ENCODE data around the gene DHDDS.

DNA sequence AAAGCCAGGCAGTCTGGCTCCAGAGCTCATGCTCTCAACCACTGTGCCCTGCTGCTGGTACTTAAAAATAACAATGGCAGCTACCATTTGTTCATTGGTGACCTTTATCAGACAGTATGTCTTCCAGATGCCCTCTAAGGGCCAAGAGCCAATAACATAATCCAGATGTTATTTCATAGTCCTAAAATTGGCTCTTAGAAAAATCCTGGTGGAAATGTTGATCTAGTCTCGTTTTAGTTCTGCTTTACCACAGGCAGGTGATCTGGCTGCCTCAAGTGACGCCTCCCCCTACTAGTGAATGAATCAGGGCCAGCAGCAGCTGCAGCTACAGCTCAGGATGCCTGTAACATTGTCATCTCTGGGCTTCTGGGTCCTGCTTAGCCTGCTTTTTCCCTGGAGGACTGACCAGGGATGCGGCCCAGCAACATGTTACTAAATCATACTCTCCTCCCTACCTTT is 27.5 kb downstream of the DHDDS start:
- TF ChIP-seq POLR2A (IDR thresholded peaks at IDR 0.05) = no peak
- TF ChIP-seq, protein P1, sequence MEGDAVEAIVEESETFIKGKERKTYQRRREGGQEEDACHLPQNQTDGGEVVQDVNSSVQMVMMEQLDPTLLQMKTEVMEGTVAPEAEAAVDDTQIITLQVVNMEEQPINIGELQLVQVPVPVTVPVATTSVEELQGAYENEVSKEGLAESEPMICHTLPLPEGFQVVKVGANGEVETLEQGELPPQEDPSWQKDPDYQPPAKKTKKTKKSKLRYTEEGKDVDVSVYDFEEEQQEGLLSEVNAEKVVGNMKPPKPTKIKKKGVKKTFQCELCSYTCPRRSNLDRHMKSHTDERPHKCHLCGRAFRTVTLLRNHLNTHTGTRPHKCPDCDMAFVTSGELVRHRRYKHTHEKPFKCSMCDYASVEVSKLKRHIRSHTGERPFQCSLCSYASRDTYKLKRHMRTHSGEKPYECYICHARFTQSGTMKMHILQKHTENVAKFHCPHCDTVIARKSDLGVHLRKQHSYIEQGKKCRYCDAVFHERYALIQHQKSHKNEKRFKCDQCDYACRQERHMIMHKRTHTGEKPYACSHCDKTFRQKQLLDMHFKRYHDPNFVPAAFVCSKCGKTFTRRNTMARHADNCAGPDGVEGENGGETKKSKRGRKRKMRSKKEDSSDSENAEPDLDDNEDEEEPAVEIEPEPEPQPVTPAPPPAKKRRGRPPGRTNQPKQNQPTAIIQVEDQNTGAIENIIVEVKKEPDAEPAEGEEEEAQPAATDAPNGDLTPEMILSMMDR (IDR thresholded peaks at IDR 0.05) = no peak

Measured in uterus (tissue), 2 donors.